NCI-H82 treated with DMSO at 0.1 percent for 48 hours (cell line): Measurements from ENCODE around the gene PMS2.
"Not testable (repeated sequence)": the region's sequence is repeated elsewhere in the genome, so short reads cannot be mapped to it uniquely, and the experiment has no call there.

Experiments used
- DNase-seq: peaks from one replicate; lab custom pipeline; 2025; ENCODE audit not compliant: unreplicated experiment; lab: John Stamatoyannopoulos, UW

PMS2 gene

DNA sequence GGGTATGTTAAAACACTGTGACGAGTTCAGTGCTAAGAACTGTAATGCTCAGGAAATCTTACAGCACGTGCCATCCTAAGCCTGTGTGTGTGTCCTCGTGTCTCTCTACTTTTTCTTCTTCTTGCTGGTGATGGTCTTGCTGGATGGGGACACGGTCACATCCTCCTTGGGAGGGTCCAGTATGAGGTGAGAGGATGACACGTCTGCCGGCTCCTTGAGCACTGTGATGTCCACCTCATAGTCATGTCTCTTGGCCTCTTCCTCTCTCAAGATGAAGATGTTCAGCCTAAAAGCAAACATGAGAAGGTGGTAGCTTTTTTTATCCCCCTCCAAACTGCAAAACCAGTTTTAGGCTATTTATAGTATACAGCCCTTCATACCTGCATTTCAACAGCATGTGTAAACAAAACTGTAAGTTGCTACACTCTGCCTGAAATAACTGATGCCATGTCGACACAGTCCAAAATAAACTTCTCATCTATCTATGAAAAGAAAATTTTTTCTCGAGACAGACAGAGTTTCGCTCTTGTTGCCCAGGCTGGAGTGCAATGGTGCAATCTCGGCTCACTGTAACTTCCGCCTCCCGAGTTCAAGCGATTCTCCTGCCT lies 82.5 kb downstream of the PMS2 start:
- DNase-seq, result not testable (repeated sequence)

DNA sequence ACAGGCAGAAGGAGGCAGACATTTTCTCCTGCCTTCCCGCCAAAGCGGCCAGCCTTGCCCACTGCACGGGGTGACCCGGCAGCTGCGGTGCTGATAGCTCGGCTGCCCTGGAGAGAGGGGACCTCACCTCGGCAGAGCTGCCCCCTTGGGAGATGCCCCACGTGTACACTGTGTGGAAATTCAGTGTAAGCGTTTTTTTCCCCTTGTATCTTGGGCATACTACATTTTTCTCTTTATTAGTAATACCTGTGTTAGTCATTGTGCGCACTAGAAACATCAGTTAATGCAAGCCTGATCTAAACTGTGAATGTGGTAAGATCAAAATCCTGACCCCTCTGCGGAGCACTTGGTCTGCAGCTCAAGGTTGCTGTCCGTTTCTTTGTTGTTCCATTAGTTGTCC lies 84.2 kb downstream of the PMS2 start:
- not testable (repeated sequence) for DNase-seq

DNA sequence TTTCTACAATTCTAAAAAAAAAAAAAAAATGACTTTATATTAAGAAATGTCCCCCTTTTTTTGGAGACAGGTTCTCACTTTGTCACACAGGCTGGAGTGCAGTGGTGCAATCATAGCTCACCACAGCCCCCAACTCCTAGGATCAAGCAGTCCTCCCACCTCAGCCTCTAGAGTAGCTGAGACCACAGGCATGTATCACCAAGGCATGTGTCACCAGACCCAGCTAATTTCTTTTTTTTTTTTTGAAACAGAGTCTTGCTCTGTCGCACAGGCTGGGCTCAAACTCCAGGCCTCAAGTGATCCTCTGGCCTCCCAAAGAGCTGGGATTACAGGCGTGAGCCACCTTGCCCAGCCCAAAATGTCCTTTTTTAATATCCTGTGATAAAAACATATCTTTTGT lies 84.7 kb downstream of the PMS2 start:
- not testable (repeated sequence) for DNase-seq
